ENCODE measurements around the gene JPH3.

DNA sequence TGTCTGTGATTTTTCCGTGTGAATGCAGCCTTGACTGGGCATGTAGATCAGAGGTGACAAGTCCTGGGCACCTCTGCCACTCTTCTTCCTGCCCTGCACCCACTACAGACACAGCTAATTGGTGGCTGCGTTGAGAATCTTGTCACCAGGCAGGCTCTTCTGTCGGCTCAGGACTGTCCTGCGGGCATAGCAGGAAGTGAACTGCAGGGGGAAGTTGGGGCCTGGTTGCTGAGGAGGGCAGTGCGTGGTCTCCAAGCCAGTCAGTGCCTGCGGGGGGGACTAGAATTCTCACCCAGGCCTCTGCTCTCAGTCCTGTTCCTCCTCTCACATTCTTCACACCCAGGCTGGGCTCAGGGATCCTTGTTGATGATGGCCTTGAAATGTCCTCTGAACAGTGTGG lies 50.5 kb downstream of the JPH3 start:
- TF ChIP-seq, protein P1, sequence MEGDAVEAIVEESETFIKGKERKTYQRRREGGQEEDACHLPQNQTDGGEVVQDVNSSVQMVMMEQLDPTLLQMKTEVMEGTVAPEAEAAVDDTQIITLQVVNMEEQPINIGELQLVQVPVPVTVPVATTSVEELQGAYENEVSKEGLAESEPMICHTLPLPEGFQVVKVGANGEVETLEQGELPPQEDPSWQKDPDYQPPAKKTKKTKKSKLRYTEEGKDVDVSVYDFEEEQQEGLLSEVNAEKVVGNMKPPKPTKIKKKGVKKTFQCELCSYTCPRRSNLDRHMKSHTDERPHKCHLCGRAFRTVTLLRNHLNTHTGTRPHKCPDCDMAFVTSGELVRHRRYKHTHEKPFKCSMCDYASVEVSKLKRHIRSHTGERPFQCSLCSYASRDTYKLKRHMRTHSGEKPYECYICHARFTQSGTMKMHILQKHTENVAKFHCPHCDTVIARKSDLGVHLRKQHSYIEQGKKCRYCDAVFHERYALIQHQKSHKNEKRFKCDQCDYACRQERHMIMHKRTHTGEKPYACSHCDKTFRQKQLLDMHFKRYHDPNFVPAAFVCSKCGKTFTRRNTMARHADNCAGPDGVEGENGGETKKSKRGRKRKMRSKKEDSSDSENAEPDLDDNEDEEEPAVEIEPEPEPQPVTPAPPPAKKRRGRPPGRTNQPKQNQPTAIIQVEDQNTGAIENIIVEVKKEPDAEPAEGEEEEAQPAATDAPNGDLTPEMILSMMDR (IDR thresholded peaks at IDR 0.05; ENCODE audit: poor library complexity, severe bottlenecking), result no peak
- TF ChIP-seq EZH2 (IDR thresholded peaks at IDR 0.05; ENCODE audit: borderline replicate concordance, insufficient read depth, low read length, poor library complexity, severe bottlenecking), result no peak
- no peak for TF ChIP-seq EP300 (conservative IDR thresholded peaks at IDR 0.05; ENCODE audit: poor library complexity, severe bottlenecking)
- TF ChIP-seq POLR2AphosphoS5 (IDR thresholded peaks at IDR 0.05), result no peak
- no peak for TF ChIP-seq TAF1 (IDR thresholded peaks at IDR 0.05; ENCODE audit: low read depth)
- TF ChIP-seq, protein P2, sequence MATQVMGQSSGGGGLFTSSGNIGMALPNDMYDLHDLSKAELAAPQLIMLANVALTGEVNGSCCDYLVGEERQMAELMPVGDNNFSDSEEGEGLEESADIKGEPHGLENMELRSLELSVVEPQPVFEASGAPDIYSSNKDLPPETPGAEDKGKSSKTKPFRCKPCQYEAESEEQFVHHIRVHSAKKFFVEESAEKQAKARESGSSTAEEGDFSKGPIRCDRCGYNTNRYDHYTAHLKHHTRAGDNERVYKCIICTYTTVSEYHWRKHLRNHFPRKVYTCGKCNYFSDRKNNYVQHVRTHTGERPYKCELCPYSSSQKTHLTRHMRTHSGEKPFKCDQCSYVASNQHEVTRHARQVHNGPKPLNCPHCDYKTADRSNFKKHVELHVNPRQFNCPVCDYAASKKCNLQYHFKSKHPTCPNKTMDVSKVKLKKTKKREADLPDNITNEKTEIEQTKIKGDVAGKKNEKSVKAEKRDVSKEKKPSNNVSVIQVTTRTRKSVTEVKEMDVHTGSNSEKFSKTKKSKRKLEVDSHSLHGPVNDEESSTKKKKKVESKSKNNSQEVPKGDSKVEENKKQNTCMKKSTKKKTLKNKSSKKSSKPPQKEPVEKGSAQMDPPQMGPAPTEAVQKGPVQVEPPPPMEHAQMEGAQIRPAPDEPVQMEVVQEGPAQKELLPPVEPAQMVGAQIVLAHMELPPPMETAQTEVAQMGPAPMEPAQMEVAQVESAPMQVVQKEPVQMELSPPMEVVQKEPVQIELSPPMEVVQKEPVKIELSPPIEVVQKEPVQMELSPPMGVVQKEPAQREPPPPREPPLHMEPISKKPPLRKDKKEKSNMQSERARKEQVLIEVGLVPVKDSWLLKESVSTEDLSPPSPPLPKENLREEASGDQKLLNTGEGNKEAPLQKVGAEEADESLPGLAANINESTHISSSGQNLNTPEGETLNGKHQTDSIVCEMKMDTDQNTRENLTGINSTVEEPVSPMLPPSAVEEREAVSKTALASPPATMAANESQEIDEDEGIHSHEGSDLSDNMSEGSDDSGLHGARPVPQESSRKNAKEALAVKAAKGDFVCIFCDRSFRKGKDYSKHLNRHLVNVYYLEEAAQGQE (IDR thresholded peaks at IDR 0.05; ENCODE audit: borderline replicate concordance), result no peak
- no peak for TF ChIP-seq RAD21 (conservative IDR thresholded peaks at IDR 0.05)
